Fibroblast of the conjunctiva (primary cell): ENCODE measurements around the gene NUCKS1.
"Not testable (repeated sequence)": the region's sequence is repeated elsewhere in the genome, so short reads cannot be mapped to it uniquely, and the experiment has no call there.

Source experiments
- DNase-seq: peaks from one replicate; pipeline ENCODE4 v3.0.0-alpha.2; 2010; ENCODE audit warnings: low read depth

Gene NUCKS1

GRCh38 chr1:205729945-205730610, 19.9 kb downstream of the NUCKS1 start:
- no peak for DNase-seq

DNA sequence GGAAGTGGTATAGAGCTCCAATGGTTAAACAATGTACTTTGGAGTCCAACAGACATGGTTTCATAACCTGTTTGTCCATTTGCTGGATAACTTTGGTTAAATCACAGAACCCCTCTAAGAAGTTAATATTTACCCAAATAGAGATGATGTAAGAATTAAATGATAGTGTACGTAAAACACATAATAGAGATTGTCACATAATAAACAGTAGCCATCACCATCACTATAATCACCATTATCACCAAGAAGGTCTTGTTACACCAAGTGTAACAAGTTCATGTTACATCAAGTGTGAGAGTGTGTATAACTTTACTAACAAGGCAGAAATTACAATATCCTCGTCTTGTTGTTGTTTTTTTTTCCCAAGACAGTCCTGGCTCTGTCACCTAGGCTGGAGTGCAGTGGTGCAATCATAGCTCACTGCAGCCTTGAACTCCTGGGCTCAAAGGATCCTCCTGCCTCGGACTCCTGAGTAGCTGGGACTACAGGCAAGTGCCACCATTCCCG, 23.3 kb downstream of the NUCKS1 start:
- DNase-seq = no peak

- no peak for DNase-seq
These were observed 24.5 kb downstream of the NUCKS1 start for GRCh38 chr1:205725514-205725913.

DNA sequence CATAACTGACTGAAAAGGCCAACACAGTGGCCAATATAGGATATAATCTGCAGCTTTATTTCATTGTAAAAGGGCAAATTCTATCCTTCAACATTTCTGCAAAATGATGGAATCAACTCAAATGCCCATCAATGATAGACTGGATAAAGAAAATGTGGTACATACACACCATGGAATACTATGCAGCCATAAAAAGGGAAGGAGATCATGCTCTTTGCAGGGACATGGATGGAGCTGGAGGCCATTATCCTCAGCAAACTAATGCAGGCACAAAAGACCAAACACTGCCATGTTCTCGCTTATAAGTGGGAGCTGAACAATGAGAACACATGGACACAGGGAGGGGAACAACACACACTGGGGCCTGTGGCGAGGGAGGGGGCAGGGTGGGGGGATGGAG, 29.2 kb downstream of the NUCKS1 start:
- DNase-seq = not testable (repeated sequence)

GRCh38 chr1:205719762-205720161, 30.2 kb downstream of the NUCKS1 start:
- no peak for DNase-seq

DNA sequence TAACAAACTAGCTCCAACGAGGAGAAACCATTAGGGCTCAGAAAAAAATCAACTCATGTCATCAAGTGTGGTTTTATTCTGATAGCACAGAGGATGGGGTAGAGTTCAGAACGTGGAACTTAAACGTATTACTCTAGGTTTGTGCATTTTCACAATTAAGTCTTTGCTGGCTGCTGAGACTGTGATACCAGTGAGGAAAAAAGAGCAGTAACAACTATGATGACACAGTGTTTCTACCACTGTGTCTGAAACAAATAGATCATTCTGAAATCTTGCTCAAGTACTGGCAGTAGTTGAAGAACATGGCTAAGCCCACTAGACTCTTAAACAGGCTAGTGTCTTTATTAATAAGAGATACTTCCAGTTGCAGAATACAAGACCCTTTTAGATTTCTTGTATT, 31.0 kb downstream of the NUCKS1 start:
- no peak for DNase-seq

DNA sequence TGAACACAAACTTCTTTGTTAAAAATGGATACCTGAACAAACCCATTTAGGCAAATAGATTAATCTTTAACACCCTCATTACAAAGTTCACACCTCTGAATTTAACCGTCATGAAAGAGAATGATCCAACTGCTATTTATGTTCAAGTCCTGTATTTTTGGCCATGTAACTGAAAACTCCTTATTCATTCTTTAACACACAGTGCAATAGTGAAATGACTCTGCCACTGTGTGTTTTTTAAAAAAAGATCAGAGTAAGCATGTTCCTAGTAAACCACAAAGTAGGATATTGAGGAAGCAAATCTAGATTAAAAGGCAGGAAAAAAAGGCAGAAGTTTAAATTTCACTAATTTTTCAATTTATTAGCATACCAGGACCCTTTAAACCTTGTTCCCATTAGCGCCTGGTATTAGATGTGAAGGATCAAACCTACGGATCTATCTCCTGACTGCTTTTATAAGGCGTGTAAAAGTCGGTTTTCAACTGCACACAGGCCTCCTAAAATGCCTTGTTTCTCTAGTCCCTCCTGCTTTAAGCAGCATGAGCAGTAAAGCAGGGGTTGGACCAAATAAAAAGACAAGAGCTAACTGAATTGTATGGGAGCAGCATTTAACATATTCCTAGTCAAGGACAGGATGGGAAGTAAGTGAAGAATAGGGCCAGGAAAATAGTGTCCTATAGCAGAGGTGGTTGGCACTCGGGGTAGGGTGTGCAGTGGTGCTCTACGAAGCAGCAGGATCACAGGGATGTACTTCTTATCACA, 33.4 kb downstream of the NUCKS1 start:
- DNase-seq = no peak

- DNase-seq = no peak
These were observed 34.4 kb downstream of the NUCKS1 start for GRCh38 chr1:205715628-205716027.

DNA sequence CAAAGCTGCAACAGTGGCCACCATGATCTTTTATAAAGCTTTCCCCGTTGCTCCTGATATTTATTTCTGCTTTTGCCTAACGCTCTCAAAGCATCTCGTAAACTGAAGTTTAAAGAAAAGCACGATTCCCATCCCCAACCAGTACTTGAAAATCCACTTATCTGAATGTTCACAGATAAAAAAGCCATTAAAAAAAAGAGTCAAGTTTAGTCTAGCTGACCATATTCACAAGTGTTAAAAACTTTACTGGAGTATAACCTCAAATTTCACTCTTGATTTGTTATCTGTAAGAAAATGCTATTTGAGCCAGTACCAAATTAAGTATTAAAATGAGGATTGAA, 35.1 kb downstream of the NUCKS1 start:
- no peak for DNase-seq

DNA sequence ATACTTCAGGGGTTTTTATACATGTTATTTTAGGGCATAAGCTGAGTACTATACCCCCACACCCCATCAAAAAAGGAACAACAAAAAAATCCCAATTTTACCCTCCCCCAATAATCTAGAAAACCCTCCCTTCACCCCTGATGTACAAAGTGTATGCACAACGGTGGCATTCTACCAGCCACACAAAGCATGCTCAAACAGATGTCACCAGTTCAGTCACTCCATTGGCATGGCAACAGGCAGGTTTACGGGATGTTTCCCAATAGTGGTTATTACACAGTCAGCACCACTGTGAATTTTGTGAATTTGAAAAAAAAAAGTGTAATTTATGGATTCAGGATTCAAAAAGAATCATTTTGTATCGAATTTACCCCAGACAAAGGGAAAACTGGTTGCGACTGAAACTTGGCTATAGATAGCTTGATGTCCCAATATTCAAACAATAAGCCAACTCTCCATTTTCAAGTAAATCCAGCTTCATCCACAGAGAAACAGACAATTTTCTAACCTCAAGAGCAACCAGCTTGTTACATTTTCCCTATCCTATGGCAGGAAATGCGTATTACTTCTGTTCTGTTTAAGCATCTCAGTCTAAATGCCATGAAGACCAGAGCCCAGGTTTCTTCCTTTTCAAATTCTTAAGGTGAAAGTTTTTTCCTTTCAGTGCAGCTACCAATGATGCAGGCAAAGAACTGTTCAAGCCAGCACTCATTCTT, 35.6 kb downstream of the NUCKS1 start:
- no peak for DNase-seq

- DNase-seq = peak; percentile 75
These were observed 38.6 kb downstream of the NUCKS1 start for GRCh38 chr1:205711105-205712048.

DNA sequence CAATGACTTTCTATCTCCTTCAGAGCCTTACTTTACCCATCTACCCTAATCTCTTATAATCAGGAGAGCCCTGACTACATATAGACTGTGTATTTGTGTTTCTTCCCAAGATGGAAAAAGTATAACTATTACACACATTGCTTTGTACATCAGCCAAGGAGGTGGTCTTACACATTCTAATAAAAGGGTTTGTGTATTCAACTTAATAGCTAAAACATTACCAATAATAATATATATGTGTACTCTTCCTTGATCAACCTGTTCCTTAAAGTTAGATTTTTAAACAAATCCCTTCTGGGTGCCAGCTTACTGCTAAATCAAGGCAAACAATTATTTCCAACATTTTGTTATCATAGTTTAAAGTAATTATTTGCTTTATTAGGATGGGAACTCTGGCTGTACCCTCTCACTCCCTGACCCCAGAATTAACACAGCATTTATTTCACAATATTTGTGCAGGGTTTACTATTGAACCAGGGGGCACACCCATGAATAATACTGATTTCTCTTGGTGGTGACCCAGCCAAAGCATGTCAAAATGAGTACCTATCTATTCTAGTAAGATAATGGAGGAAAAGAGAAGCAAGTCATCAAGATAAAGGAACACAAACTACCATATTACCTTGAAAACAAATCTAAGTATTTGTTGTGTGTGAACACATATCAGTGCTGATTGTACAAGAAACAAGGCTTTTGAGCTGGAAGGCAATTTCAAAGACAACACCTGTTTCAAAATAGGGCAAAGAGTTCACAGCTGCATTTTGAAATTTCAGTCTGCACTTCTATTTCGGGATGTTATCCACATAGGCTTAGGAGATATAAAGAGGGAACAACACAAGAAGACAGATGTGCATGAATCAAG, 39.5 kb downstream of the NUCKS1 start:
- no peak for DNase-seq

DNA sequence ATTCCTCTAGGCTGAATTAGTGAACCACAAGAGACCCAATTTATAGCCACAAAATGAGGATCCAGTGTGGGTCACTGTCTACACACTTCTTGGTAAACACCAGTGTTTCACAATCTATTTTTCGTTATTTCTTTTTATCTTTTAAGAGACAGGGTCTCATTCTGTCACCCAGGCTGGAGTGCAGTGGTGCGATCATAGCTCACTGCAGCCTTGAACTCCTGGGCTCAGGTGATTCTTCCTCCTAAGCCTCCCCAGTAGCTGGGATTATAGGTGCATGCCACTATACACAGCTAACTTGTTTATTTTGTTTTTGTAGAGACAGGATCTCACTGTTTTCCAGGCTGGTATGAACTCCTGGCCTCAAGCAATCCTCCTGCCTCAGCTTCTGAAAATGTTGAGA, 40.3 kb downstream of the NUCKS1 start:
- DNase-seq = no peak

DNA sequence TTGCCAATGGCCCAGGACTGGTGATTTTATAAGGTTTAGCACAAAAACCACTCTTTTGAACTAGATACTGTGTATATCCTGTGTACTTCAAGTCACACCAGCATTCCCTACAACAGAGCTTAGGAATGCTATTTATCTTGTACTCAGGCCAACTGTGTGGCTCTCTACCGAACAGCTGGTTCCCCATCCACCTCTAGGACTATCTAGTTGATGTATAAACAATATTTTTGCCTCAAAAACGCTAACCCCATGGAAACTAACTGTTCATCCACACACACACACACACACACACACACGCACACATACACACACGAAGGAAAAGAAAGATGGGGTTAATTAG, 41.0 kb downstream of the NUCKS1 start:
- no peak for DNase-seq

GRCh38 chr1:205706601-205707502, 43.1 kb downstream of the NUCKS1 start:
- no peak for DNase-seq

DNA sequence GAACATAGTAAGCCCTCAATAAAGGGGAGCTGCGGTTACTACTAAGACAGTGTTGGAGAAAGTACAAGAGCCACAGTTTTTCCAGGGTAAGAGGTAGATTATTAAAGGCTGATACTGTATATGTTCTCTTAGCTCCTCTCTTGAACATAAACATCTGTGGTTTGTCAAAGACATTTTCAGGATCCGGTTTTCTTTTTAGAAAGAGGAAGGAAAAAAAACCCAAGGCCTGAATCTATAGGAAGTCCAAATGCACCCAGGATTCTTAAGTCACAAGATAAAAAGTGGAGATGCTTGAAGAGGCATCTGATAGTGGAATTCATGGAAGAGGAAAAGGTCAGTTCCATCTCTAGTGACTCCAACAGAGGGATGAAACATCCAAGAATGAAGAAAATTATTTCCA, 45.1 kb downstream of the NUCKS1 start:
- DNase-seq = no peak

DNA sequence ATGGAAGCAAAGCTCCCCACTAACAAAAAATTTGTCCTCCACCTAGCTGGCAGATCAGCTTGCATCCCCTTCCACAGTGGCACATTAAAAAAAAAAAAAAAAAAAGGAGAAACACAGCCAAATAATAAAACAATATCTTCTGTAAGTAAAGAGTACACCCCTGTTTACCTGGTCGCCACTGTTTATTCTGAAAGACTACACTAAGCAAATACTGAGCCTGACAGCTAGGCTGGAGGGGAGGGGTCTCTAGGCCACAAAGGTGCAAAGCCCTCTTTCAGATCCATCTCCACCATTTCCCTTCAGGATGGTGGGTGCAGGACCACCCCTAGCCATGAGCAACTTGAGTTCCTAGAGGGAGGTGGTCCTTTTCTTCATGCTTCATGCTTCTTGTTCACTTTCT, 46.9 kb downstream of the NUCKS1 start:
- DNase-seq = no peak

DNA sequence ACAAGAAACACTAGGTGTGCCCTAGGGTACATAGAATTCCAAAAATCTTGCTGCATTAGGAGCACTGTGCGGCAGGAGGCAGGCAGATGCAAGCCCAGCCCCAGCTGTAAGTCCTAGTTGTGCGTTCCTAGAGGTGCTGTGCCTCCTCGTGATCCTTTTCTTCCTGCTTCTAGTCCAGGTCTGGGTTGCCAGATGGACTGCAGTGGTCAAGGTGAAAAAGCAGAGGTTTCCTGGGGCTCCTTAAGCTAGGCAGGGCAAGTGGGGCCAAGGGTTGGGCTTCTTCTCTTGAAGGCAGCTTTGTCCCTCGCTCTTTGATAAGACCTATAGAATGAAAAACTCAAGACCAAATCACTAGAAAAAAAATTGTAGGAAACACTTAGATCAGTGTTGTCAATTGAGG, 48.1 kb downstream of the NUCKS1 start:
- DNase-seq = no peak

DNA sequence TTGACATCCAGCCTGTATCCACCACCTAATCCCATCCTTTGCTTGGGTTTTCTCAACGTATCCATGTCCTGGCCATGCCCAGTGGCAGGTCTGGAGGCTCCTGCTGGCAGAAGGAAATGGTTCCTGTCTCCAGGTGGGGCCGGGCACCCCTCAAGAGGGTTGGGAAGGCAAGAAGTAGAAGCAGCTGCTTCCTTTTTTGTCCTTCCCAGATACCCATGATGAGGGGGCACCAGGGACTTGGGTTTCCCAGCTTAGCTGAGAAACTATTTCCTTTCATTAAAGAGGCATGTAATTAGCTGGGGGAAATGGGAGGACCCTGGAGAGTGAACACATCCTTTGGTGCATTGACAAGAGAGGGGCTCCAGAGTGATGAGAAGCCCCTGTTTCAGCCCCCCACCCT, 48.6 kb downstream of the NUCKS1 start:
- DNase-seq = no peak

GRCh38 chr1:205700865-205701401, 49.0 kb downstream of the NUCKS1 start:
- no peak for DNase-seq
